GM18520 (cell line): ENCODE data around the gene SRP72.
"Not testable (repeated sequence)": the region's sequence is repeated elsewhere in the genome, so short reads cannot be mapped to it uniquely, and the experiment has no call there.

Experiments used
- ATAC-seq: cut with Tn5 transposase; IDR thresholded peaks from one replicate; pipeline ENCODE4 v1.9.1; 2021; ENCODE audit not compliant: unreplicated experiment

Gene SRP72, protein sequence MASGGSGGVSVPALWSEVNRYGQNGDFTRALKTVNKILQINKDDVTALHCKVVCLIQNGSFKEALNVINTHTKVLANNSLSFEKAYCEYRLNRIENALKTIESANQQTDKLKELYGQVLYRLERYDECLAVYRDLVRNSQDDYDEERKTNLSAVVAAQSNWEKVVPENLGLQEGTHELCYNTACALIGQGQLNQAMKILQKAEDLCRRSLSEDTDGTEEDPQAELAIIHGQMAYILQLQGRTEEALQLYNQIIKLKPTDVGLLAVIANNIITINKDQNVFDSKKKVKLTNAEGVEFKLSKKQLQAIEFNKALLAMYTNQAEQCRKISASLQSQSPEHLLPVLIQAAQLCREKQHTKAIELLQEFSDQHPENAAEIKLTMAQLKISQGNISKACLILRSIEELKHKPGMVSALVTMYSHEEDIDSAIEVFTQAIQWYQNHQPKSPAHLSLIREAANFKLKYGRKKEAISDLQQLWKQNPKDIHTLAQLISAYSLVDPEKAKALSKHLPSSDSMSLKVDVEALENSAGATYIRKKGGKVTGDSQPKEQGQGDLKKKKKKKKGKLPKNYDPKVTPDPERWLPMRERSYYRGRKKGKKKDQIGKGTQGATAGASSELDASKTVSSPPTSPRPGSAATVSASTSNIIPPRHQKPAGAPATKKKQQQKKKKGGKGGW

GRCh38 chr4:56467284-56468096, at the start of gene SRP72:
Gene SRP72, plus strand, starts transcription at chr4:56467617. Its CDS starts 19 bp downstream, at chr4:56467636.
- ATAC-seq, result peak; percentile 89

DNA sequence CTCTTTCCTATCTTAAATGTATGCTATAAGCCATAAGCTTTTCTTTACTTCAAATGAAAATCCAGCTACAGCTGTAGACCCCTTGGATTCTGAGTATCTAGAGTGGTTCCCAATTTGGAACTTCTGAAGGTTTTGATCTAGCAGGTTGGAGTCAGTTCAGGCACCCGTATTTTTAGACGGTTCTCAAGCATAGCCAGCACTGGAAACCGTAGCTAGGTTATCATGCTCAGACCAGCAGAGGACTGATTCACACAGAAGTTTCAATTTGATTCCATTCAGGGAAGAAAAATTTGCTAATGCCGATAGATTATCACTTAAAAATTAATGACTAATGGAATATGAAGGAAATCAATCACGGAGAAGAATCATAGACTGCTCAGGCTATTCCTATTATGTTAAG, 43.2 kb upstream of the SRP72 start:
- no peak for ATAC-seq

DNA sequence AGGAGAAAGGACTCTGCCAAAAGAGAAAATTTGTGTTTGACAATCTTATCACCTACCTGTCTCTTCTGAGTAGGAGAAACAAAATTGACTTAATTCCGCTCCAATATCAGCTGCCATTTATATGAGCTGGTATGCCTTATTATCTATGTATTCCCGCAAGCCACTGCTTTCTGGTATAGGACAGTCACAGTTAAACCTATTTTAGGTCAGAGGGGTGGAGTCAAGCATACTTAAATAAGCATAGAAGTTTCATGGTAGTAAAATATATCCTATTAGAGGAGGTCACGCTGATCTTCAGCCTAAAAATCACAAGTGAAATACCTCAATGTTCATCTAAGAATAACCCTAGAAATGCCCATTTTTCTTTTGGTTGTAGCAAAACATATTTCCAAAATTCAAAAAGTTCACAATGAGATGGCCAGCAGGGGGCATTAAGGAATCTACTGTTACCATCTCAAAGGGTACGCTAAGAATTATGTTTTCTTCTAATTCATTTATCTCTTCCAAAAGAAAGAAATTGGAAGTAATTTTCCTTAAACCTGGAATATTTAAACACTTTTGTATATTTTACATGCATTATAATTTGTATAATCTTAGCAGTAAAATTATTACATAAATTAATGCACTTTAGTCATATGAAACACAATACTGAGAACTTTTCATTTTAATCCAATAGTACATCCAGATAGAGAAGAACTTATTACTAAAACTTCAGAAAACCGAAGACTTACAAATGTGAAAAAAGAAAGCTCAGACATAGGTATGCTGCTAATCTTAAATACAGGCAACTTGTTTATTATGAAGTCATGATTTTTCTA, 42.5 kb upstream of the SRP72 start:
- ATAC-seq, result no peak

DNA sequence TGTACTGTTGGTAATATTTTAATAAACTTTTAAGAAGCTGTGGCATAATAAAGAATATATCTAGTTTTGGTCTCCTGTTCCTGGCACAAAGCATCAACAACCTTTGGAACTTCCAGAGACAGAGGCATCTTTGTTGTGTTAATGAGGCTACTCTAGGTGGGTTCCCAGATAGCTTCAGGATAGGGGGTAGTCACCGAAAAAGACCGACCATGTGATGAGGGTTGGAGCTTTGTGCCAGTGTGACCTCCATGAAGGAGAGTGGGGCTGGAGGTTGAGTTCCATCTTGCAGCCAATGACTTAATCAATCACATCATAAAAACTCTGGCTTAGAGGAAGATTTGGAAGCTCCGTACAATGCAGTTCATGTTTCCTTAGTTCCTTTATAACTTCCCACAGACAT, 41.9 kb upstream of the SRP72 start:
- ATAC-seq, result no peak

GRCh38 chr4:56426273-56426672, 41.1 kb upstream of the SRP72 start:
- peak; percentile 61 for ATAC-seq

DNA sequence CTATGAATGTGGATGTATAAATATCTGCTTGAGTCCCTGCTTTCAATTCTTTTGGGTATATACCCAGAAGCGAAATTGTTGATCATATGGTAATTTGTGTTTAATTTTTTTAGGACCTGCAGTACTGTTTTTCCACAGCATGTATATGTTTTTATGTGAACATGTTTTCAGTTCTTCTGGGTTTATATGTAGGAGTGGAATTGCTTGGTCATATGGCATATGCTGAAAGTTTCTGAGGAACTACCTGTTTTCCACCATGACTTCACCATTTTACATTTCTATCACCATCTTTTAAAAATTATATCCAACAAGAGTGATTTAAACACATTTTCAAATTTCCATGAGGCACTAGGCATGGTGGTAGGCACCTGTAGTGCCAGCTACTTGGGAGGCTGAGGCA, 40.2 kb upstream of the SRP72 start:
- no peak for ATAC-seq

- ATAC-seq, result no peak
Measured at GRCh38 chr4:56430203-56430602, 37.2 kb upstream of the SRP72 start.

DNA sequence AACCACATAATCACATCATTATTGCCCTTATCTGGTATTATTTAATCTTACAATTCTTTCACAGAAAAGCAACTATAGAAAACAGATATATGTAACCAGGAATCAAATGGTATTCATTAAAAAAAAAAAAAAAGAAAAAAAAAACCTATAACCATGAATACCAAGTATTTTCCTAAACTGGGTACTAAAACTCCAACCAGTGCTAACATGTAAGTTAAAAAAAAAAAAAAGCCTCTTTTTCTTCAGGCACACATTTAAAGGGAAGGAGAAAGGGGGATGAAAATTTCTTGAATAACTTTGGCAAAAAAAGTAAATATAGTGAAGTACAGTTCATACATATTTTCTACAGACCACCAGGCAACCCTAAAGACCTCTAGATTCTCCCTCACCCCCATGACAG, 34.1 kb upstream of the SRP72 start:
- ATAC-seq, result no peak

GRCh38 chr4:56434599-56435139, 32.7 kb upstream of the SRP72 start:
- no peak for ATAC-seq

- peak; percentile 63 for ATAC-seq
Measured at GRCh38 chr4:56435140-56435926, 32.1 kb upstream of the SRP72 start, which contains the start of gene PPAT. Gene PPAT, minus strand, starts transcription at chr4:56435615. Its CDS starts 138 bp downstream, at chr4:56435477.

DNA sequence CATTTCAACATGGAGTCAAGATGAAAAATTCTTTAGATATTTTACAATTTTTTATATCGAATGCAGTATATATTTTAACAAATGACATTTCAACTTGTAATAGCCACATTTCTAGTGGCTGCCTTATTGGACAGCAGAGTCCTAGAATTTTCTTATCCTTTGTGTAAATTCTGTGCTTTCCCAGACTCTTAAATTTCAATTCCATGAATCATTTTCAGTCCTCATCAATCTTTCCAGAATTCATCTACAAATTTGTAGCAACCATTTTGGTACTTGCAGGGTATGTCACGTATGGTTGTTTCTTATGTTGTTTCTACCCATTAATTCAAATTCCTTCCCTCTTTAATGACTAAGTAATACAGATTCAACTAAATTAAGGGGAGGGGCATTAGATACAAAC, 28.7 kb upstream of the SRP72 start:
- ATAC-seq, result no peak

DNA sequence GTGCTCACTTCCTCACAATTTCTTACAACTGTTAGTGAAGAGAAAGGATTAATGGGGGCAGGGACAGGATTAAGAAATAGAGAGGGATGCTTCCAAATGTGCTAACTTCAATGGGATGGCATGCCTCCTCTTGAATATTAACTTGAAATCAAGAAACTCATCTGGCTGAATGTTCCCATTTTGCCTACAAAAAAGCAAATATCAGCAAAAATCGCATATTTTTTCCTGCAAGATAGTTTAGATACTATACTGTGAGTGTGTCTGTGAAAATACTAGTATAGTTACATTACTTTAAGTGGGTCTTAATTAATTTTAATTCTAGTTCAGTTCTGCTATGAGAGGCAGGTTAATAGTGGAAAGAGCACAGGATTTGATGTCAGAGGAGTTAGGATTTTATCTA, 26.4 kb upstream of the SRP72 start:
- ATAC-seq, result no peak

DNA sequence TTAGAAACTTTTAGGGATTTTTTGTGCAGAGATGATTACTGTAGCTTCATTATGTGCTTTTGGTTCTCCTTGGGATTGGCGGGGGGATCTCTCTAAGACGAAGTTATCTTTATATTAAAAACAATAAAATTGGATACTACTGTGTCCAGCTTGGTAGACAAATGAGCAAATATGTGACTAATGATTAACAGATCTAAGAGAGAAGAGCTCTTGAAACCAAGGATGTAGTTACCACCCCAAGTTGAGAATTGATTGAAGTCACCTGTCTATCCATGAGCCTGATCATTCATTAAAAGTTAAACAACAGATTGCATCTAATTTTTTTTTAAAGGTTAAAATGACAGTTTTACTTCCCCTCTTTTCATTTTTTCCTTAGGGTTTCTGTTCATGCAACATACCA, 22.7 kb upstream of the SRP72 start:
- no peak for ATAC-seq

DNA sequence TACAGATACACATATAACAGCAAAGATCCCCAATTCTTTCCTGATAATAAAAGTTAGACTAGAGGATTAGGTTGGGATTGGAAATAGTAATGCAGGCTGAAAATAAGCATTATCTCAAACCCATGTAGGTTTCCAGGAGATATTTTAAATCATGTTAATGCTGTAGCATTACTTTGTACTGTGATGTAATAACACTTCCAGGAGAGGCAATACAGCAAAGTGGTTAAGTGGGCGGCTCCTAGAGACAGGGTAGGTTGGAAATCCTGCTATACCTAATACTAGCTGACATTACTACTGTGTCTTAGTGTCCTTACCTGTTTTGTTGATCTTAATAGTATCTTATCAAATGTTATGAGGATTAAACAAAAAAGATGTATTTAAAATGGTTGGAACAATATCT, 21.7 kb upstream of the SRP72 start:
- ATAC-seq, result no peak

GRCh38 chr4:56448301-56448700, 19.1 kb upstream of the SRP72 start:
- no peak for ATAC-seq

GRCh38 chr4:56449475-56449874, 17.9 kb upstream of the SRP72 start:
- not testable (repeated sequence) for ATAC-seq

DNA sequence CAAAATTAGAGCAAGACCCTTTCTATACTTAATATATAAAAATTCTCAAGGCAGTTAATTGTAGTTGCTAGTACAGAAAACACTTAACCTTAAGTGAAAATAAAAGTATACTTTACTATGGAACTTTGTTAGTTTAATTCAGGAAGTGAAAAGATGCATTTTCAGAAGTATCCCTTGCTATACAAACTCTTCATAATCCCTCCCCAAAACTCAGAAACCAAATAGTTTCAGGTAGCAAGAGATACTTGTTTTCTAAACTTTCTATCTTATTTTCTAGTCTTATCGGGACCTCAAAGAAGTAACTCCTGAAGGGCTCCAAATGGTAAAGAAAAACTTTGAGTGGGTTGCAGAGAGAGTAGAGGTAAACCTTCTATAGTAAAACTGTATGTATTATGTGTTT, 17.1 kb upstream of the SRP72 start:
- no peak for ATAC-seq

- no peak for ATAC-seq
Measured at GRCh38 chr4:56460085-56460484, 7.3 kb upstream of the SRP72 start.

GRCh38 chr4:56462157-56462556, 5.3 kb upstream of the SRP72 start:
- ATAC-seq, result no peak

DNA sequence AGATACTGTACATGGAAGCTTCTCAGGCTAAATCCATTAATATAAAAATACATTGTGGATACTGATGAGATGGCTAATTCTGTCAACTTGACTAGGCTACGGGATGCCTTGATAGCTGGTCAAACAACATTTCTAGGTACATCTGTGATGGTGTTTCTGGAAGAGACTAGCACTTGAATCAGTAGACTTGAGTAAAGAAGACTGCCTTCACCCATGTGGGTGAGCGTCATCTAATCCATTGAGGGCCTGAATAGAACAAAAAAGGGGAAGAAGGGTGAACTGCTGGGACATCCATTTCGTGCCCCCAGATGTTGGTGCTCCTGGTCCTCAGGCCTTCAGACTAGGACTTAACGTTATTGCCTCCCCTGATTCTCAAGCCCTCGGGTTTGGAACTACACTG, 3.7 kb upstream of the SRP72 start:
- ATAC-seq, result no peak
